Upper lobe of left lung (tissue), 6 donors: Measurements from ENCODE around the gene ARRB1. TPM values are rescaled to one million over a fixed set of nuclear protein-coding genes. Genes with fewer than 3 reads are reported as not detected.

Experiments
- ATAC-seq, 2 donors: fragments of 200-7000 bp; cut with Tn5 transposase; one replicate each; pipeline ENCODE4 v1.9.1; 2022; ENCODE audit warnings: mild to moderate bottlenecking in 2 of 2, moderate library complexity in 2 of 2; ENCODE audit not compliant: low FRiP score in 2 of 2
- DNase-seq, 2 donors: peaks; one replicate each; pipeline ENCODE4 v3.0.0-alpha.2; 2019 to 2020
- H3K27ac ChIP-seq, 4 donors: fragments of 200-600 bp; sonication (generic); one replicate each; pipeline ENCODE4 v1.5.1; 2016 to 2019
- H3K27me3 ChIP-seq, 4 donors: fragments of 200-600 bp; sonication (generic); one replicate each; pipeline ENCODE4 v1.5.1; 2017 to 2019
- H3K36me3 ChIP-seq, 4 donors: fragments of 200-600 bp; sonication (generic); one replicate each; pipeline ENCODE4 v1.5.1; 2016 to 2019
- H3K4me1 ChIP-seq, 4 donors: fragments of 200-600 bp; sonication (generic); one replicate each; pipeline ENCODE4 v1.5.1; 2018 to 2019
- H3K4me3 ChIP-seq, 4 donors: fragments of 200-600 bp; sonication (generic); one replicate each; pipeline ENCODE4 v1.5.1; 2017 to 2019; ENCODE audit warnings: mild to moderate bottlenecking in 2 of 4, moderate library complexity in 1 of 4
- H3K9me3 ChIP-seq, 4 donors: fragments of 200-600 bp; sonication (generic); one replicate each; pipeline ENCODE4 v1.5.1; 2018 to 2019
- CTCF ChIP-seq, 6 experiments: fragments of 450-650 bp in 4 of 6; fragments of 200-600 bp in 2 of 6; sonication (generic) in 2 of 6; IDR thresholded peaks; one replicate each; pipeline ENCODE4 v1.5.1; 2016 to 2019; ENCODE audit warnings: antibody characterized with exemption in 6 of 6
- EP300 ChIP-seq, 4 donors: sonication (generic); formaldehyde crosslinking; IDR thresholded peaks; one replicate each; pipeline ENCODE4 v1.5.1; 2017; ENCODE audit warnings: antibody characterized with exemption in 4 of 4, control low read depth in 2 of 4
- POLR2A ChIP-seq, 4 donors: fragments of 450-650 bp; IDR thresholded peaks; one replicate each; pipeline ENCODE4 v1.5.1; 2016 to 2017; ENCODE audit warnings: antibody characterized with exemption in 4 of 4, mild to moderate bottlenecking in 2 of 4
- POLR2AphosphoS5 ChIP-seq, 2 donors: sonication (generic); formaldehyde crosslinking; IDR thresholded peaks; one replicate each; pipeline ENCODE4 v1.5.1; 2017; ENCODE audit warnings: antibody characterized with exemption in 2 of 2
- WGBS, 2 donors: methylation state at CpG; one replicate each; pipeline ENCODE4 v1.1.5; 2017 to 2018; 5-methylcytosine and 5-hydroxymethylcytosine counted together
- total RNA-seq, 6 donors: library from RNA; depleted of rRNA in 4 of 6; stranded (reverse); fragments of >200 nt in 4 of 6; gene quantifications; one replicate each; pipeline versions ENCODE4 v1.1.0 to v1.2.1, GENCODE V29; 2016 to 2021
- donor health status: DM: no; HTN: no; CAD: no; lungs with moderate emphysema.
- donor health status: DM: no; HTN: yes; CAD: no; lungs with severe emphysema.

The ARRB1 gene
- total RNA-seq, 6 donors from 2014 or later = 119 to 235 (median 170) TPM

GRCh38 chr11:75285776-75286360 lies 65.6 kb downstream of the ARRB1 start:
- Histone ChIP-seq H3K36me3 (peaks cover 21 to 94% (median 73%) of the 10 kb centered on the region in 4 donors), H3K4me3 (no peak overlapping the region), H3K27ac (peak overlapping the region in 1 of 4 donors; percentile 34), H3K27me3 (no peaks in the 10 kb centered on the region), H3K4me1 (peaks cover 2 to 33% (median 12%) of the 10 kb centered on the region in 4 donors), H3K9me3 (no peaks in the 10 kb centered on the region)
- 94 to 95% methylated on average over 4 to 5 of the region's 5 CpGs for WGBS, 2 donors
- DNase-seq (no peak), ATAC-seq (no peak)
- TF ChIP-seq CTCF (IDR thresholded peaks at IDR 0.05) (no peak), POLR2AphosphoS5 (IDR thresholded peaks at IDR 0.05) (no peak), EP300 (IDR thresholded peaks at IDR 0.05) (no peak), POLR2A (IDR thresholded peaks at IDR 0.05) (no peak)

GRCh38 chr11:75283391-75283931 lies 68.0 kb downstream of the ARRB1 start:
- H3K27me3 ChIP-seq = no peaks in the 10 kb centered on the region
- peaks cover 8 to 36% (median 26%) of the 10 kb centered on the region in 4 donors for H3K4me1 ChIP-seq
- H3K9me3 ChIP-seq = no peaks in the 10 kb centered on the region
- H3K27ac ChIP-seq = peak overlapping the region in 2 of 4 donors; percentile 48 to 83
- peaks cover 21 to 100% (median 76%) of the 10 kb centered on the region in 4 donors for H3K36me3 ChIP-seq
- ATAC-seq (no peak), DNase-seq (no peak)
- WGBS, 2 donors = 78 to 90% methylated on average over 3 to 16 of the region's 16 CpGs
- no peak overlapping the region for H3K4me3 ChIP-seq
- TF ChIP-seq EP300 (IDR thresholded peaks at IDR 0.05) = no peak
- TF ChIP-seq CTCF (IDR thresholded peaks at IDR 0.05) = no peak
- TF ChIP-seq POLR2AphosphoS5 (IDR thresholded peaks at IDR 0.05) = no peak
- no peak for TF ChIP-seq POLR2A (IDR thresholded peaks at IDR 0.05)

GRCh38 chr11:75281469-75282095 lies 69.9 kb downstream of the ARRB1 start:
- Histone ChIP-seq H3K9me3 (no peaks in the 10 kb centered on the region), H3K27me3 (no peaks in the 10 kb centered on the region), H3K27ac (peak overlapping the region; percentile 35 to 83 (median 58)), H3K4me3 (no peak overlapping the region), H3K36me3 (peaks cover 30 to 100% (median 81%) of the 10 kb centered on the region in 4 donors), H3K4me1 (peaks cover 8 to 33% (median 24%) of the 10 kb centered on the region in 4 donors)
- TF ChIP-seq CTCF (IDR thresholded peaks at IDR 0.05) (no peak), POLR2A (IDR thresholded peaks at IDR 0.05) (no peak), POLR2AphosphoS5 (IDR thresholded peaks at IDR 0.05) (no peak), EP300 (IDR thresholded peaks at IDR 0.05) (no peak)
- ATAC-seq (no peak), DNase-seq (no peak)
- WGBS, 2 donors = 79 to 91% methylated on average over 7 to 10 of the region's 10 CpGs

- 69 to 81% methylated on average over 8 to 15 of the region's 15 CpGs for WGBS, 2 donors
- DNase-seq (no peak), ATAC-seq (no peak)
- no peaks in the 10 kb centered on the region for H3K27me3 ChIP-seq
- no peaks in the 10 kb centered on the region for H3K9me3 ChIP-seq
- H3K4me3 ChIP-seq = no peak overlapping the region
- peaks cover 15 to 38% (median 25%) of the 10 kb centered on the region in 4 donors for H3K4me1 ChIP-seq
- H3K36me3 ChIP-seq = peaks cover 29 to 100% (median 81%) of the 10 kb centered on the region in 4 donors
- H3K27ac ChIP-seq = peak overlapping the region; percentile 35 to 83 (median 58)
- TF ChIP-seq EP300 (IDR thresholded peaks at IDR 0.05) = no peak
- no peak for TF ChIP-seq POLR2A (IDR thresholded peaks at IDR 0.05)
- TF ChIP-seq POLR2AphosphoS5 (IDR thresholded peaks at IDR 0.05) = peak in 1 of 2 donors; percentile 27
- no peak for TF ChIP-seq CTCF (IDR thresholded peaks at IDR 0.05)
Observed at GRCh38 chr11:75280770-75281468, 70.5 kb downstream of the ARRB1 start.
